Keratinocyte (primary cell): ENCODE data around the gene TMEM144. TPM values are rescaled to one million over a fixed set of nuclear protein-coding genes. Genes with fewer than 3 reads are reported as not detected.

Source experiments
- DNase-seq: peaks from one replicate; pipeline ENCODE4 v3.0.0-alpha.2; 2011; ENCODE audit warnings: low read depth, missing footprints, low spot score
- FAIRE-seq: peaks from 2 replicates; lab custom pipeline; 2011; peaks lifted over from hg19 to GRCh38; lab: Jason Lieb, UNC
- H2AFZ ChIP-seq: 2 replicates; pipeline ENCODE4 v1.6.0; 2012; ENCODE audit warnings: low read length, control low read depth, inconsistent platforms; ENCODE audit not compliant: control insufficient read depth
- H3K27ac ChIP-seq: 2 replicates; pipeline ENCODE4 v1.5.1; 2011; ENCODE audit warnings: low read length; ENCODE audit not compliant: control insufficient read depth, insufficient read depth
- H3K27me3 ChIP-seq: 3 replicates; pipeline ENCODE4 v1.6.0; 2011; ENCODE audit warnings: low read length; ENCODE audit not compliant: control insufficient read depth, insufficient read depth; ENCODE audit errors: extremely low read depth
- H3K36me3 ChIP-seq, 2 experiments: 2 replicates in 1 of 2; 3 replicates in 1 of 2; pipeline ENCODE4 v1.5.1; 2011; ENCODE audit warnings: low read length in 2 of 2, mild to moderate bottlenecking in 1 of 2; ENCODE audit not compliant: control insufficient read depth in 2 of 2, insufficient read depth in 2 of 2; ENCODE audit errors: extremely low read depth in 1 of 2
- H3K4me1 ChIP-seq: 3 replicates; pipeline ENCODE4 v1.5.1; 2011; ENCODE audit warnings: low read length; ENCODE audit not compliant: control insufficient read depth, insufficient read depth; ENCODE audit errors: extremely low read depth
- H3K4me2 ChIP-seq: 3 replicates; pipeline ENCODE4 v1.6.0; 2011; ENCODE audit warnings: low read depth, low read length; ENCODE audit not compliant: control insufficient read depth, insufficient read depth; ENCODE audit errors: extremely low read depth
- H3K4me3 ChIP-seq, 3 experiments: fragments of 200-600 bp in 1 of 3; sonication (generic) in 1 of 3; 2 replicates in 2 of 3; 3 replicates in 1 of 3; pipeline ENCODE4 v1.5.1; 2011 to 2016; ENCODE audit warnings: low read length in 3 of 3, mild to moderate bottlenecking in 3 of 3, control low read depth in 2 of 3, inconsistent platforms in 1 of 3, low read depth in 1 of 3, mixed read lengths in 1 of 3, mixed run types in 1 of 3, moderate library complexity in 1 of 3; ENCODE audit not compliant: control insufficient read depth in 2 of 3, insufficient read depth in 2 of 3; ENCODE audit errors: extremely low read depth in 1 of 3
- H3K79me2 ChIP-seq: 2 replicates; pipeline ENCODE4 v1.6.0; 2012; ENCODE audit warnings: low read length; ENCODE audit not compliant: control insufficient read depth, insufficient read depth
- H3K9ac ChIP-seq: 3 replicates; pipeline ENCODE4 v1.6.0; 2011; ENCODE audit warnings: low read length; ENCODE audit not compliant: control insufficient read depth, insufficient read depth; ENCODE audit errors: extremely low read depth
- H3K9me1 ChIP-seq: 3 replicates; pipeline ENCODE4 v1.6.0; 2011; ENCODE audit warnings: low read length; ENCODE audit not compliant: control insufficient read depth, insufficient read depth; ENCODE audit errors: extremely low read depth
- H3K9me3 ChIP-seq: 2 replicates; pipeline ENCODE4 v1.5.1; 2012; ENCODE audit warnings: low read depth, low read length; ENCODE audit not compliant: control insufficient read depth
- H4K20me1 ChIP-seq: 3 replicates; pipeline ENCODE4 v1.6.0; 2011; ENCODE audit warnings: low read length; ENCODE audit not compliant: control insufficient read depth, insufficient read depth; ENCODE audit errors: extremely low read depth
- EZH2 ChIP-seq: IDR thresholded peaks from one replicate; pipeline ENCODE4 v1.6.1; 2012; ENCODE audit warnings: inconsistent platforms, mild to moderate bottlenecking, low read length, moderate library complexity
- dilution Hi-C: fragments of 300-500 bp; cut with MboI; formaldehyde crosslinking; loops from one replicate; pipeline ENCODE4 v1.7.0; 2020; ENCODE audit warnings: low sequenced_read_pairs; ENCODE audit not compliant: extremely low pct_ligation_motif_present
- polyA plus RNA-seq, 5 experiments: library from polyadenylated mRNA; depleted of rRNA in 3 of 5; stranded (reverse) in 3 of 5; stranded (forward) in 1 of 5; unstranded in 1 of 5; fragments of >200 nt; gene quantifications; 1 replicate in 1 of 5; 2 replicates in 3 of 5; 3 replicates in 1 of 5; pipeline versions ENCODE4 v1.2.1 to v1.2.3, GENCODE V29; 2011 to 2012; ENCODE audit warnings: missing spikeins in 2 of 5, low read depth in 1 of 5, low replicate concordance in 1 of 5
- TF ChIP-seq, protein P1 (sequence below), 3 experiments: IDR thresholded peaks in 1 of 3; conservative IDR thresholded peaks in 1 of 3; optimal IDR thresholded peaks in 1 of 3; 2 replicates in 2 of 3; 3 replicates in 1 of 3; pipeline versions ENCODE3 to v1.5.1; 2011; ENCODE audit warnings: low read length in 3 of 3, mild to moderate bottlenecking in 3 of 3, moderate library complexity in 2 of 3, control low read depth in 1 of 3, inconsistent platforms in 1 of 3; ENCODE audit not compliant: insufficient read depth in 2 of 3; ENCODE audit errors: extremely low read depth in 1 of 3

The TMEM144 gene
- polyA plus RNA-seq, 1 donor (not counting 4 experiments of a cell fraction or from before 2014, with no cell fraction given): 3.3 TPM

DNA sequence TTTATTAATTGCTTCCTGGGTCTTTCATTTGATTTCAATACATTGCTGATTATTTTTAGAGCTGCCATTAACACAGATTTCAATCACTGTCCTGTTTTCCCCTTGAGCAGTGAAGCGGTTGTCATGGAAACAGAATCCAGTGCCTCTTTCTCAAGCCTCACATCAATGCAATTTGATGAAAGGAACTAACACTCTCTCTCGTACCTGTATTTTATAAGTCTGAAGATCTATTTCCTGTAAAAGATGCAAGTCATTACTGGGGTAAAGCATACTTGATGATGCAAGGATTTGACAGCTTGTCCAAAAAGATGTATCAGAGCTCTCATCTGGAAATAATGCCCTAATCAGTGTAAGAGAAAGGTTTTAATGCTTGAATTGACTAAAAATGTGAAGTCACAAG lies 19.6 kb upstream of the TMEM144 start:
- Histone ChIP-seq H4K20me1 (no peaks in the 10 kb centered on the region), H3K9me1 (no peaks in the 10 kb centered on the region), H3K9ac (no peak overlapping the region), H3K27ac (no peak overlapping the region), H3K4me1 (no peaks in the 10 kb centered on the region), H3K9me3 (no peaks in the 10 kb centered on the region), H3K79me2 (no peaks in the 10 kb centered on the region), H2AFZ (no peak overlapping the region), H3K27me3 (no peaks in the 10 kb centered on the region), H3K4me2 (no peak overlapping the region), H3K4me3 (no peak overlapping the region), H3K36me3 (no peaks in the 10 kb centered on the region)
- DNase-seq (no peak), FAIRE-seq (no peak)
- TF ChIP-seq EZH2: no peak
- TF ChIP-seq, protein P1, sequence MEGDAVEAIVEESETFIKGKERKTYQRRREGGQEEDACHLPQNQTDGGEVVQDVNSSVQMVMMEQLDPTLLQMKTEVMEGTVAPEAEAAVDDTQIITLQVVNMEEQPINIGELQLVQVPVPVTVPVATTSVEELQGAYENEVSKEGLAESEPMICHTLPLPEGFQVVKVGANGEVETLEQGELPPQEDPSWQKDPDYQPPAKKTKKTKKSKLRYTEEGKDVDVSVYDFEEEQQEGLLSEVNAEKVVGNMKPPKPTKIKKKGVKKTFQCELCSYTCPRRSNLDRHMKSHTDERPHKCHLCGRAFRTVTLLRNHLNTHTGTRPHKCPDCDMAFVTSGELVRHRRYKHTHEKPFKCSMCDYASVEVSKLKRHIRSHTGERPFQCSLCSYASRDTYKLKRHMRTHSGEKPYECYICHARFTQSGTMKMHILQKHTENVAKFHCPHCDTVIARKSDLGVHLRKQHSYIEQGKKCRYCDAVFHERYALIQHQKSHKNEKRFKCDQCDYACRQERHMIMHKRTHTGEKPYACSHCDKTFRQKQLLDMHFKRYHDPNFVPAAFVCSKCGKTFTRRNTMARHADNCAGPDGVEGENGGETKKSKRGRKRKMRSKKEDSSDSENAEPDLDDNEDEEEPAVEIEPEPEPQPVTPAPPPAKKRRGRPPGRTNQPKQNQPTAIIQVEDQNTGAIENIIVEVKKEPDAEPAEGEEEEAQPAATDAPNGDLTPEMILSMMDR (optimal IDR thresholded peaks at IDR 0.05 in 1 of 3, IDR thresholded peaks at IDR 0.05 in 1 of 3, conservative IDR thresholded peaks at IDR 0.05 in 1 of 3; ENCODE audit: extremely low read depth in 1 of 3, insufficient read depth in 2 of 3, low read length in 3 of 3): no peak
- dilution Hi-C loops: loop anchor here (25.0 kb wide), 1 partner anchor 178 kb away; no protein-coding TSS in a partner anchor

- no peaks in the 10 kb centered on the region for H3K27me3 ChIP-seq
- peak overlapping the region; percentile 11 for H2AFZ ChIP-seq
- H3K9ac ChIP-seq: no peak overlapping the region
- no peaks in the 10 kb centered on the region for H3K9me1 ChIP-seq
- no peaks in the 10 kb centered on the region for H4K20me1 ChIP-seq
- no peaks in the 10 kb centered on the region for H3K9me3 ChIP-seq
- FAIRE-seq (no peak), DNase-seq (no peak)
- H3K4me3 ChIP-seq: no peak overlapping the region
- H3K36me3 ChIP-seq: no peaks in the 10 kb centered on the region
- dilution Hi-C loops: loop anchor here (25.0 kb wide), 1 partner anchor 180 kb away; no protein-coding TSS in a partner anchor
- no peaks in the 10 kb centered on the region for H3K4me1 ChIP-seq
- no peak overlapping the region for H3K4me2 ChIP-seq
- H3K27ac ChIP-seq: no peak overlapping the region
- H3K79me2 ChIP-seq: no peaks in the 10 kb centered on the region
- TF ChIP-seq EZH2: no peak
- TF ChIP-seq, protein P1 (optimal IDR thresholded peaks at IDR 0.05 in 1 of 3, IDR thresholded peaks at IDR 0.05 in 1 of 3, conservative IDR thresholded peaks at IDR 0.05 in 1 of 3; ENCODE audit: extremely low read depth in 1 of 3, insufficient read depth in 2 of 3, low read length in 3 of 3): no peak
Observed at GRCh38 chr4:158192439-158193158, 17.7 kb upstream of the TMEM144 start.
